Superior temporal gyrus (tissue), 1 donor: Measurements from ENCODE around the gene KLF13.
A peak's percentile ranks its signal among the peaks of the same experiment; 100 is the strongest.

Source experiments
- DNase-seq: peaks from one replicate; pipeline ENCODE4 v3.0.0-alpha.2; 2016; ENCODE audit errors: extremely low spot score

KLF13 gene

GRCh38 chr15:31326156-31326874 lies at the start of gene KLF13:
Gene KLF13 (plus strand): TSS chr15:31326835. CDS start chr15:31327213, 378 bp downstream.
- DNase-seq: peak; percentile 97

- DNase-seq: no peak
Observed at GRCh38 chr15:31277335-31278060, 49.1 kb upstream of the KLF13 start.

- no peak for DNase-seq
Observed at GRCh38 chr15:31278061-31278445, 48.6 kb upstream of the KLF13 start.

- DNase-seq: no peak
Observed at GRCh38 chr15:31278544-31279220, 48.0 kb upstream of the KLF13 start.

DNA sequence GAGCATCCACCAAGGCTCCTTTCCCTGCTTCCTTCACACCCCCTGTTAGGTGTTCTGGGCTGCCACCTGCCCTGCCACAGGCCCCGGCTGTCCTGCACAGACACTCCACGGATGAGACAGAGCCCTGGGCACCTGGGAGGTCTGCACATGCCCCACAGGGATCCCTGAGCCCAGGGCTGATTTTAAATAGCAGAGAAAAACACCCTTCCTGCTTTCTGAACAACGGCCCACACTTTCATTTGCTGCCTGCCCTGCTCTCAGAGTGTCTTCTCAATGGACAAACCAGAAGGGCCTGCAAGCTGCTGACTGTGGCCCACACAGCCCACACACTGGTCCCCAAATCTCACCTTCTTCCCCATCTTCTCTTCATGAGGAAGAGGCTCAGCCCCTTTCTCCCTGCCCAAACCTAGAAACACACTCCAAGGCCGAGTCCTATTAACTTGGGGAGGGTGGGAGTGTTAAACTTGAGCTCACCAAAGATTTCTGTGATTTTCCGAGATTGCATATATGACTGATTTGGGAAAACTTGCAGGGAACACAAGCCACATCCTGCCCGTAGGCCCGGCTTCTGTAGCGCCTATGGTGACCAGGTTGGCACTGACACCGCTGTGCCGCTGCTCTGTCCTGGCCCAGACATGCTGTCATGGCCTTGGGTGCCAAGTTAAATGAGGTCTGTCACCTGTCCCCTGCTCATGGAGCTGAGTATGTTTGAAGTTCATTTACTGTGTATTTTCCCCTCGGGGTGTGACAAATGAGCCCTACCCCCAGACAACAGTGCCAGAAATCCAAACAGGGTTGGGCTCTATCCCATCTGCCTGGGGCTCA lies 47.2 kb upstream of the KLF13 start:
- no peak for DNase-seq

DNA sequence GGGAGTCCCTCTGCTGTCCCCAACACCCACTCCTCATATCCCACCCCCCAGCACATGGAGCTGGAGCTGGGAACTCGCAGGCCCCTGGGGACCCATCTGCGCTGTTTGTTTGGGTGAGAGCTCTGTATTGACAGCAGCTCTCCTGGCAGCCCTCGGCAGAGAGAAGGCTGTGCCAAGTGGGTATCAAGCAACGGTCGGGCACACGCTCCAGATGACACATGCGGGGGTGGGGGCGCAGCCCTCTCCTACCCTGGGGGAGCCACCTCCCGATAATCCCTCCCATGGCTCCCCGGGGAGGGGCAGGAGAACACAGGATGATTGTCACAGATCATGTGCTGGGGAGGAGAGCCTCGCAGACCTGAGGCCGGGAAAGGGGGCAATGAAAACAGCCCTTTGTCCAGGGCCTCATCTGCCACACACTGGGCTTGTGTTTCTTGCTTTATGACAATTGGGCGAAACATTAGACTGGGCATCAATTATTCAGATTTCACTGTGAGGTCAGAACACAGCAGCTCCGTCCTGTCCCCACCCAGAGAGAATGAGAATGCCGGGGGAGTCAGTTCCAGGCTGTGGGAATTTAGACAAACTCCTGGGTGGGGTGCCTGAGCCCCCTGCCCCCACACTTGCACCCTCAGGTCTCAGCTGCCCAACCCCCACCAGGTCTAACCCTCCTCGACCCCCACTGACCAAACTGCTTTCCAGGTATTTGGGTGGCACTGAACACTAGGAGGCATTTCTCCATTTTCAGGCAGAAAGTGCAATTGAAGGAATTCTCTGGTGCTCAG lies 46.4 kb upstream of the KLF13 start:
- DNase-seq: peak; percentile 98

DNA sequence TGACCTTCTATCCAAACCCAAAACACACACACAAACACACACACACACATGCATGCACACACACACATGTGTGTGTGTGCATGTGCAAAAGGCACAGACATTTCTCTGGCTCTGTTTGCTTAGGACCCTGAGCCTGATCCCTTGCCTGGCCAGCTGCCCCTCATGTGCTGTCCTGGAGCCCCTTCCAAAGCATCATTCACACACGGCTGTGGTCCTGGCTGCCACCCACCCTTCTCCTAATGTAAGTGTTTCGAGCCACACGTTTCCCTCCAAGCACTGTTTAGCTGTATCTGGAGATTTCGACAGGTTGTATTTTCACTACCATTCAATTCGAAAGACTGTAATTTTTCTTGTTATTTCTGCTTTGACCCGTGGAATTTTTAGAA lies 45.8 kb upstream of the KLF13 start:
- DNase-seq: peak; percentile 57

DNA sequence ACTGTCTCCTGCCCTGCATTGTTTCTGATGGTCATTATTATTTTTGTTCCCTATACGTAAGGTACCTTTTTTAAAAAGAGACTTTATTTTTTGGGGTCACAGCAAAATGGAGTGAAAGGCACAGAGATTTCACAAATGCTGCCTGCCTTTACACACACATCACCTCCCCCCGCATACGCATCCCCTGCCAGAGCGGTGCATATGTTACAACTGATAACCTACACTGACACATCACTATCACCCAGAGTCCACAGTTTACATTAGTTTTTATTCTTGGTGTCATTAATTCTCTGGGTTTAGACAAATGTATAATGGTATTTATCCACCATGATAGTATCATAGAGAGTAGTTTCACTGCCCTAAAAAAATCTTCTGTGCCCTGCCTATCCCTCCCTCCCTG lies 43.6 kb upstream of the KLF13 start:
- DNase-seq: no peak

GRCh38 chr15:31285772-31286261 lies 40.8 kb upstream of the KLF13 start:
- DNase-seq: no peak

GRCh38 chr15:31291048-31291578 lies 35.5 kb upstream of the KLF13 start:
- no peak for DNase-seq

DNA sequence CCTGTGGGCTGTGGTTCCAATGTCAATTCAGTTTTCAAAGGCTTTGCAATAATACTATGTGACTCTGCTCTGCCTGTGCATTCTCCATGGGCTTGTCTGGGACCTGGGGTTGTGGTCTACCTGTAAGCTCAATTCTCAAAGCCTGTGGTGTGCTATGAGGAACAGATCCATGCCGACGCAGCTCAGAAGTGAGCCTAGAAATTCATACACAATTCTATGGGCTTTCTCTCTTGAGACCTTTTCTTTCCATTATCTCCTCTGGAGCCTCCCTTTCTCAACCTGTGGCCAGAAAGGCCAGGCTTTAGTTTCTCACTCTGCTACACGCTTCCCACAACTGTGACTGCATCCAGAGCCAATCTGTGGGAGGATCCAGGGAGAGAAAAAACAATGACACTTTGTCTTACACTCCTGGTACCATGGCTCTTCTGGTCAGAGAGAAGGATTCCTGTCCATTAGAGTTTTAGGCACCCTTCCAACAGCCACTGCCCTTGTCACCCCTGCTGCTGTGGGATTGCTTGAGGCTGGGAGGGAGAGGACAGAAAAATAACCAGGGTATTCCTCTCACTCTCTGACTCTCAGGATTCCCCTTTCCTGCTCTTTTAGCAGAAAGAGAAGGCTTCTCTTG lies 34.1 kb upstream of the KLF13 start:
- DNase-seq: peak; percentile 91

DNA sequence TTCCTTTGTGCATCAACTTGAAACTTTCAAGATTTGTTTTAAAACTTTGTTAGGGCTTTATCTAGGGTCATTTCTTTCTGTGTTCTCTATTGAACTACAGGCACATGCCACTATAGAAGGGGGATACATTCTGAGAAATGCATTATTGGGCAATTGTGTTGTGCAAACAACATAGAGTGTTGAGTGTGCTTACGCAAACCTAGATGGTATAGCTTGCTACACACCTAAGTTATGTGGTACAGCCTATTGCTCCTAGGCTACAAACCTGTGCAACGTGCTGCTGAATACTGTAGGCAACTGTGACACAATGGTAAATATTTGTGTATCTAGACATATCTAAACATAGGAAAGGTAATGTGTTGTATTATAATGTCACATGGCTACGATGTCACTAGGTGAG lies 33.0 kb upstream of the KLF13 start:
- DNase-seq: no peak

GRCh38 chr15:31294067-31294466 lies 32.6 kb upstream of the KLF13 start:
- DNase-seq: no peak

- DNase-seq: peak; percentile 60
Observed at GRCh38 chr15:31295658-31296057, 31.0 kb upstream of the KLF13 start.

- peak; percentile 68 for DNase-seq
Observed at GRCh38 chr15:31296219-31296645, 30.4 kb upstream of the KLF13 start.

GRCh38 chr15:31296646-31297574 lies 29.7 kb upstream of the KLF13 start:
- peak; percentile 15 for DNase-seq

DNA sequence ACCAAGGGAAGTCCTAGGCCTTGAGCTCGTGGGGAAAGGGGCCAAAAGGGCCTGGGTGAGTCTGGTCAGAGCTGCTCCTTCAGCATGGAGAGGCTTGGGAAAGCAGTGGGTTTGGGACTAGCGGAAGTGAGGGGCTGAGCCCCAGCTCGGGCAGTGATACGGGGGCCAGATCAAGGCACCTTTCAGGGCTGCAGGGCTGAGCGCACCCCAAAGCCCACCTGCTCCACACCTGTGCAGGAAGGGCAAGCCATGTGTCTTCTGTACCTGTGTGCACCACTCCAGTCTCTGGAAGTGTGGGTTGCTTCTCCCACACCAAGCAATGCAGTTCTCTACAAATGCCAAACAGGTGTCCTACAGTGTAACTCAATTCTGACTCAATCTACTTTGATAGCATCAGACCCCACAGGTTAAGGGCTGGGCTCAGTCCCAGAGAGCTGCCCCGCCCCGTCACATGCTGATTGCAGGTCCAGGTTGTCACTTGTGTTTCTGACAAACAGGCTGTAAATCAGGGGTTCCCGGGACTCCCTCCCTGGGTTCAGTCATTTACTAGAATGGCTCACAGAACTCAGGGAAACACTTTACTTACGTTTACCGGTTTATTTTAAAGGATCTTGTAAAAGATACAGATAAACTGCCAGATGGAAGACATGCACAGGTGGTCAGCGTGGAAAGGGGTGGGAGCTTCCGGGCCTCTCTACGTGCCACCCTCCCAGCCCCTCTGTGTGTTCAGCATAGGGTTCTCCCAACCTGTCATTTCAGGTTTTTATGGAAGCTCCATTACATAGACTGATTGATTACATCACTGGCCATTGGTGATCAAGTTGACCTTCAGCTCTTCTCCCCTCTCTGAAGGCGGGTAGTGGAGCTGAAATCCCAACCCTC lies 28.8 kb upstream of the KLF13 start:
- no peak for DNase-seq

DNA sequence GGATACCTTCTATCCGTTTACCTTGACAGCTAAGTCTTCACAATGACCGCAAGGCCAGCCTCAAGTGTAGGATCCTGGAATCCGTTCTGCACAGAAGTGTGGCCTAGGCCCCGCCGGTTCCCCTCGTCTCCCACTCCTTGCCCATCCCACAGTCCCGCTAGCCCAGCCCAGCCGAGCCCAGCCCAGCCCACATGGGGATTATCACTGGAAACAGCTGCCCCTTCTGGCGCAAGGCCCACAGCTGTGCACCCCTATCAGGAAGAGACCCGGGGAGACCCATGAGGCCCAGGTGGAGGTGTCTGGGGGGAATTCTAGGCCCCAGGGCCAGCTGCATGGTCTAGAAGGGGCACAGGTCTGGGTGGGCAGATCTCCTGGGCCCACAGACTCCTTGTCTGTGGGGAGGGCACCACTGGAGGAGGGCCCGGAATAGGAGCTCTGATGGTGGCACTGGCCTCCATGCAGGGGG lies 27.9 kb upstream of the KLF13 start:
- DNase-seq: no peak
